IMR-90 (cell line): Measurements from ENCODE around the gene STAB1. TPM values are rescaled to one million over a fixed set of nuclear protein-coding genes. Genes with fewer than 3 reads are reported as not detected.

ENCODE experiments used
- ATAC-seq: fragments of 200-7000 bp; cut with Tn5 transposase; 2 replicates; pipeline ENCODE4 v1.9.1; 2020; ENCODE audit warnings: low read depth, mild to moderate bottlenecking, moderate library complexity
- BruUV-seq: library from RNA; stranded (reverse); fragments of 400-500 nt; replicated peaks from 2 replicates; lab custom pipeline; 2021; lab: Mats Ljungman, UMichigan
- CTCF ChIA-PET: fragments of 300-600 bp; formaldehyde crosslinking; extraction: SDS; loops from one replicate; lab custom pipeline; 2021; ENCODE audit warnings: antibody characterized with exemption; lab: Yijun Ruan, JAX
- POLR2A ChIA-PET: fragments of 300-600 bp; sonication (Branson Sonifier 250); formaldehyde crosslinking; loops from one replicate; lab custom pipeline; 2022; ENCODE audit warnings: antibody characterized with exemption; ENCODE audit not compliant: unreplicated experiment; lab: Charles Lee
- DNase-seq: peaks from one replicate; pipeline ENCODE4 v3.0.0; 2013
- H2AFZ ChIP-seq: replicated peaks from 2 replicates; pipeline ENCODE3; 2013; ENCODE audit warnings: low read length, mild to moderate bottlenecking; ENCODE audit not compliant: poor library complexity
- H2AK5ac ChIP-seq: 2 replicates; pipeline ENCODE4 v1.6.1; 2013; ENCODE audit warnings: low read depth, low read length, inconsistent platforms
- H2AK9ac ChIP-seq: replicated peaks from 2 replicates; pipeline ENCODE3; 2013; ENCODE audit warnings: mild to moderate bottlenecking, low read depth, low read length, moderate library complexity; ENCODE audit not compliant: poor library complexity
- H2BK120ac ChIP-seq: 2 replicates; pipeline ENCODE4 v1.6.1; 2013; ENCODE audit warnings: low read depth, low read length, inconsistent platforms
- H2BK15ac ChIP-seq: 3 replicates; pipeline ENCODE4 v1.6.1; 2013; ENCODE audit warnings: low read depth, low read length, inconsistent platforms
- H2BK20ac ChIP-seq: 2 replicates; pipeline ENCODE4 v1.6.1; 2013; ENCODE audit warnings: low read depth, mild to moderate bottlenecking, inconsistent platforms, low read length, moderate library complexity
- H2BK5ac ChIP-seq: 2 replicates; pipeline ENCODE4 v1.6.1; 2013; ENCODE audit warnings: mild to moderate bottlenecking, low read depth, low read length, inconsistent platforms; ENCODE audit not compliant: poor library complexity, severe bottlenecking
- H3K14ac ChIP-seq: replicated peaks from 2 replicates; pipeline ENCODE4 v1.6.1; 2013; ENCODE audit warnings: low read depth, low read length, inconsistent platforms
- H3K18ac ChIP-seq: 2 replicates; pipeline ENCODE4 v1.6.1; 2013; ENCODE audit warnings: low read depth, low read length, control low read depth
- H3K23ac ChIP-seq: 2 replicates; pipeline ENCODE4 v1.6.1; 2013; ENCODE audit warnings: low read depth, low read length, inconsistent platforms
- H3K27ac ChIP-seq: 2 replicates; pipeline ENCODE4 v1.5.1; 2013; ENCODE audit warnings: mild to moderate bottlenecking, control low read depth, low read length; ENCODE audit not compliant: insufficient read depth
- H3K27me3 ChIP-seq: 2 replicates; pipeline ENCODE4 v1.6.1; 2013; ENCODE audit warnings: low read length; ENCODE audit not compliant: control insufficient read depth, insufficient read depth
- H3K36me3 ChIP-seq: 2 replicates; pipeline ENCODE4 v1.6.1; 2013; ENCODE audit warnings: low read length, mixed read lengths; ENCODE audit not compliant: control insufficient read depth, insufficient read depth
- H3K4ac ChIP-seq: 2 replicates; pipeline ENCODE4 v1.6.1; 2013; ENCODE audit warnings: low read depth, low read length, inconsistent platforms
- H3K4me1 ChIP-seq: 2 replicates; pipeline ENCODE4 v1.6.1; 2013; ENCODE audit warnings: low read length, mixed read lengths; ENCODE audit not compliant: control insufficient read depth, insufficient read depth
- H3K4me2 ChIP-seq: 2 replicates; pipeline ENCODE4 v1.6.1; 2013; ENCODE audit warnings: low read depth, mild to moderate bottlenecking, control low read depth, low read length, moderate library complexity
- H3K4me3 ChIP-seq: 2 replicates; pipeline ENCODE4 v1.5.1; 2013; ENCODE audit warnings: low read depth, mild to moderate bottlenecking, control low read depth, low read length, moderate library complexity; ENCODE audit not compliant: insufficient read depth
- H3K56ac ChIP-seq: 2 replicates; pipeline ENCODE4 v1.6.1; 2013; ENCODE audit warnings: low read length, inconsistent platforms; ENCODE audit not compliant: insufficient read depth; ENCODE audit errors: extremely low read depth
- H3K79me1 ChIP-seq, 2 experiments: 2 replicates each; pipeline ENCODE4 v1.6.1; 2013; ENCODE audit warnings: low read length in 2 of 2, inconsistent platforms in 1 of 2, low read depth in 1 of 2
- H3K9ac ChIP-seq: 2 replicates; pipeline ENCODE4 v1.6.1; 2013; ENCODE audit warnings: low read depth, low read length, control low read depth
- H3K9me1 ChIP-seq: 2 replicates; pipeline ENCODE4 v1.6.1; 2013; ENCODE audit warnings: low read length, inconsistent platforms; ENCODE audit not compliant: insufficient read depth
- H3K9me3 ChIP-seq: 2 replicates; pipeline ENCODE4 v1.6.1; 2013; ENCODE audit warnings: low read length; ENCODE audit not compliant: control insufficient read depth, insufficient read depth
- H4K20me1 ChIP-seq: 2 replicates; pipeline ENCODE4 v1.6.1; 2013; ENCODE audit warnings: low read length, inconsistent platforms; ENCODE audit not compliant: insufficient read depth
- H4K5ac ChIP-seq: 2 replicates; pipeline ENCODE4 v1.6.1; 2013; ENCODE audit warnings: mild to moderate bottlenecking, low read depth, low read length, control low read depth
- H4K8ac ChIP-seq, 2 experiments: 2 replicates each; pipeline ENCODE4 v1.6.1; 2013; ENCODE audit warnings: low read depth in 2 of 2, low read length in 2 of 2, control low read depth in 1 of 2, inconsistent platforms in 1 of 2
- H4K91ac ChIP-seq: 2 replicates; pipeline ENCODE4 v1.6.1; 2013; ENCODE audit warnings: low read depth, low read length, inconsistent platforms; ENCODE audit not compliant: insufficient read depth
- BHLHE40 ChIP-seq: fragments of 150-350 bp; IDR thresholded peaks from 2 replicates; pipeline ENCODE4 v1.6.1; 2016; ENCODE audit warnings: mild to moderate bottlenecking, low read depth, low read length
- CEBPB ChIP-seq: IDR thresholded peaks from 2 replicates; pipeline ENCODE4 v1.6.1; 2012; ENCODE audit warnings: low read depth, low read length, improper control_type of control experiment
- CHD1 ChIP-seq: IDR thresholded peaks from 2 replicates; pipeline ENCODE4 v1.6.1; 2012; ENCODE audit warnings: low read depth, low read length, improper control_type of control experiment
- CTCF ChIP-seq: conservative IDR thresholded peaks from 2 replicates; pipeline ENCODE4 v1.5.1; 2012; ENCODE audit warnings: mild to moderate bottlenecking, low read depth, low read length, improper control_type of control experiment
- ELK1 ChIP-seq: fragments of 150-350 bp; IDR thresholded peaks from 2 replicates; pipeline ENCODE4 v1.6.1; 2016; ENCODE audit warnings: low read depth, mild to moderate bottlenecking, low read length, moderate library complexity, borderline replicate concordance
- MAFK ChIP-seq: IDR thresholded peaks from 2 replicates; pipeline ENCODE4 v1.6.1; 2012; ENCODE audit warnings: low read depth, low read length, improper control_type of control experiment
- MAZ ChIP-seq: IDR thresholded peaks from 2 replicates; pipeline ENCODE4 v1.6.1; 2012; ENCODE audit warnings: low read depth, mild to moderate bottlenecking, low read length, improper control_type of control experiment, moderate library complexity, borderline replicate concordance
- MXI1 ChIP-seq: IDR thresholded peaks from 2 replicates; pipeline ENCODE4 v1.6.1; 2012; ENCODE audit warnings: low read depth, mild to moderate bottlenecking, low read length, moderate library complexity, borderline replicate concordance
- NFE2L2 ChIP-seq: fragments of 150-350 bp; IDR thresholded peaks from 2 replicates; pipeline ENCODE4 v1.6.1; 2016; ENCODE audit warnings: low read depth, mild to moderate bottlenecking, low read length
- POLR2A ChIP-seq: IDR thresholded peaks from 2 replicates; pipeline ENCODE4 v1.6.1; 2012; ENCODE audit warnings: mild to moderate bottlenecking, low read depth, low read length
- RAD21 ChIP-seq: IDR thresholded peaks from 2 replicates; pipeline ENCODE4 v1.6.1; 2012; ENCODE audit warnings: low read length, improper control_type of control experiment
- RCOR1 ChIP-seq: IDR thresholded peaks from 2 replicates; pipeline ENCODE4 v1.6.1; 2012; ENCODE audit warnings: mild to moderate bottlenecking, low read length, improper control_type of control experiment; ENCODE audit not compliant: insufficient replicate concordance
- RFX5 ChIP-seq: IDR thresholded peaks from 2 replicates; pipeline ENCODE4 v1.8.0; 2012; ENCODE audit warnings: low read depth, mild to moderate bottlenecking, low read length, moderate library complexity
- SMC3 ChIP-seq: fragments of 150-350 bp; IDR thresholded peaks from 2 replicates; pipeline ENCODE4 v1.6.1; 2016; ENCODE audit warnings: low read depth, mild to moderate bottlenecking, antibody characterized with exemption, low read length, moderate library complexity
- USF2 ChIP-seq: fragments of 150-350 bp; IDR thresholded peaks from 2 replicates; pipeline ENCODE4 v1.6.1; 2017; ENCODE audit warnings: mild to moderate bottlenecking, antibody characterized with exemption, low read length, low read depth
- WGBS, 2 experiments: methylation state at CpG; one replicate each; pipeline versions ENCODE4 v1.1.5 to v1.1.7; 2013; ENCODE audit warnings: missing lambda C conversion rate in 2 of 2; ENCODE audit not compliant: insufficient read length in 1 of 2; ENCODE audit errors: extremely low coverage in 2 of 2; 5-methylcytosine and 5-hydroxymethylcytosine counted together
- dilution Hi-C: fragments of 300-500 bp; cut with HindIII; formaldehyde crosslinking; loops from one replicate; pipeline ENCODE4 v1.14.3; 2018; ENCODE audit warnings: low sequenced_read_pairs; ENCODE audit not compliant: unreplicated experiment
- in situ Hi-C: fragments of 300-500 bp; cut with MboI; formaldehyde crosslinking; loops from 3 replicates; pipeline ENCODE4 v1.14.3; 2019; ENCODE audit warnings: low sequenced_read_pairs, inconsistent platforms, mixed read lengths
- intact Hi-C: fragments of 100-400 bp; cut with micrococcal nuclease; formaldehyde crosslinking; loops from 2 replicates; pipeline ENCODE4 v1.10.0; 2022
- polyA plus RNA-seq, 3 experiments: library from polyadenylated mRNA; depleted of rRNA; stranded (reverse); fragments of >200 nt; gene quantifications; 2 replicates each; pipeline ENCODE4 v1.2.3, GENCODE V29; 2012; ENCODE audit warnings: low replicate concordance in 1 of 3
- total RNA-seq: library from RNA; depleted of rRNA; stranded (reverse); fragments of >200 nt; gene quantifications from 2 replicates; pipeline ENCODE4 v1.2.3, GENCODE V29; 2012

STAB1 gene
- total and polyA plus RNA-seq, 2 of the 4 experiments (the other 2 are of a cell fraction) = not detected

GRCh38 chr3:52492059-52492458 lies 3.1 kb upstream of the STAB1 start:
- Histone ChIP-seq H3K9ac (no peak overlapping the region), H3K27ac (no peak overlapping the region), H3K27me3 (no peaks in the 10 kb centered on the region), H3K23ac (no peak overlapping the region), H4K91ac (no peak overlapping the region), H2AFZ (no peak overlapping the region), H3K14ac (no peak overlapping the region), H3K9me1 (peaks cover 6% of the 10 kb centered on the region; the same call in 1 of the 2 replicates), H3K4me3 (no peak overlapping the region), H3K4ac (no peak overlapping the region), H3K18ac (no peak overlapping the region), H2BK5ac (no peak overlapping the region), H3K56ac (no peak overlapping the region), H4K8ac (no peak overlapping the region), H2BK20ac (no peak overlapping the region), H3K36me3 (peaks cover 61% of the 10 kb centered on the region), H3K4me2 (no peak overlapping the region), H2BK15ac (no peak overlapping the region), H4K5ac (no peak overlapping the region), H3K4me1 (peaks cover 4% of the 10 kb centered on the region; the same call in 1 of the 2 replicates), H2BK120ac (no peak overlapping the region), H4K20me1 (peaks cover 12% of the 10 kb centered on the region; the same call in 1 of the 2 replicates), H3K79me1 (peaks cover 0 to 15% of the 10 kb centered on the region in 2 experiments; a peak in 2 of 4 replicates), H2AK5ac (no peak overlapping the region), H3K9me3 (no peaks in the 10 kb centered on the region), H2AK9ac (no peak overlapping the region)
- 95% methylated on average over 18 of the region's 21 CpGs; no CpG with 5 or more reads in 1 of the 2 experiments for WGBS, 2 experiments
- TSS peak; percentile 74 for BruUV-seq
- DNase-seq = no peak
- intact Hi-C loops = no loop called here
- POLR2A ChIA-PET = no interaction called here
- TF ChIP-seq USF2 (no peak), CEBPB (no peak), MAFK (no peak), MAZ (no peak), CTCF (no peak), RFX5 (no peak), NFE2L2 (no peak), MXI1 (no peak), RCOR1 (no peak), BHLHE40 (no peak), SMC3 (no peak), CHD1 (no peak), ELK1 (no peak), POLR2A (no peak), RAD21 (no peak)
- in situ Hi-C loops = no loop called here
- dilution Hi-C loops = no loop called here
- no peak for ATAC-seq
- CTCF ChIA-PET = no interaction called here
